Prostate gland (tissue), 2 donors: ENCODE measurements around the gene CNTNAP2. TPM values are rescaled to one million over a fixed set of nuclear protein-coding genes. Genes with fewer than 3 reads are reported as not detected.
"Not testable (repeated sequence)": the region's sequence is repeated elsewhere in the genome, so short reads cannot be mapped to it uniquely, and the experiment has no call there.

Source experiments
- DNase-seq: peaks from one replicate; pipeline ENCODE4 v3.0.0-alpha.2; 2019; ENCODE audit warnings: low spot score
- H3K27ac ChIP-seq, 2 donors: fragments of 200-600 bp; sonication (generic); 2 replicates each; pipeline ENCODE4 v1.5.1; 2017 to 2019
- H3K27me3 ChIP-seq: fragments of 200-600 bp; sonication (generic); replicated peaks from 2 replicates; pipeline ENCODE4 v1.5.1; 2019; ENCODE audit not compliant: insufficient read depth
- H3K36me3 ChIP-seq, 2 donors: fragments of 200-600 bp; sonication (generic); 1 replicate in 1 of 2; 2 replicates in 1 of 2; pipeline versions ENCODE4 v1.5.1 to v1.8.1; 2017 to 2019
- H3K4me1 ChIP-seq: fragments of 200-600 bp; sonication (generic); replicated peaks from 2 replicates; pipeline ENCODE4 v1.5.1; 2019
- H3K4me3 ChIP-seq, 2 donors: fragments of 200-600 bp; sonication (generic); 2 replicates each; pipeline ENCODE4 v1.5.1; 2017 to 2019
- H3K9me3 ChIP-seq: fragments of 200-600 bp; sonication (generic); 2 replicates; pipeline ENCODE4 v1.5.1; 2017
- CTCF ChIP-seq, 4 experiments: fragments of 200-600 bp in 2 of 4; fragments of 450-650 bp in 2 of 4; sonication (generic) in 2 of 4; IDR thresholded peaks; 1 replicate in 3 of 4; 2 replicates in 1 of 4; pipeline ENCODE4 v1.5.1; 2016 to 2019; ENCODE audit warnings: antibody characterized with exemption in 4 of 4, mild to moderate bottlenecking in 2 of 4, moderate library complexity in 2 of 4
- POLR2A ChIP-seq: fragments of 450-650 bp; IDR thresholded peaks from one replicate; pipeline ENCODE4 v1.6.1; 2016; ENCODE audit warnings: antibody characterized with exemption, mild to moderate bottlenecking
- POLR2AphosphoS5 ChIP-seq: sonication (generic); formaldehyde crosslinking; IDR thresholded peaks from one replicate; pipeline ENCODE4 v1.6.1; 2017; ENCODE audit warnings: antibody characterized with exemption
- WGBS: methylation state at CpG from one replicate; pipeline ENCODE4 v1.1.5; 2018; 5-methylcytosine and 5-hydroxymethylcytosine counted together
- intact Hi-C: fragments of 100-400 bp; cut with DNase I; formaldehyde crosslinking; loops from one replicate; pipeline ENCODE4 v1.14.2; 2022
- total RNA-seq, 2 donors: library from RNA; depleted of rRNA; stranded (reverse); fragments of >200 nt; gene quantifications; one replicate each; pipeline ENCODE4 v1.1.0, GENCODE V29; 2016

CNTNAP2 gene
- total RNA-seq, 2 donors from 2014 or later, result 10.6 to 43.7 TPM

DNA sequence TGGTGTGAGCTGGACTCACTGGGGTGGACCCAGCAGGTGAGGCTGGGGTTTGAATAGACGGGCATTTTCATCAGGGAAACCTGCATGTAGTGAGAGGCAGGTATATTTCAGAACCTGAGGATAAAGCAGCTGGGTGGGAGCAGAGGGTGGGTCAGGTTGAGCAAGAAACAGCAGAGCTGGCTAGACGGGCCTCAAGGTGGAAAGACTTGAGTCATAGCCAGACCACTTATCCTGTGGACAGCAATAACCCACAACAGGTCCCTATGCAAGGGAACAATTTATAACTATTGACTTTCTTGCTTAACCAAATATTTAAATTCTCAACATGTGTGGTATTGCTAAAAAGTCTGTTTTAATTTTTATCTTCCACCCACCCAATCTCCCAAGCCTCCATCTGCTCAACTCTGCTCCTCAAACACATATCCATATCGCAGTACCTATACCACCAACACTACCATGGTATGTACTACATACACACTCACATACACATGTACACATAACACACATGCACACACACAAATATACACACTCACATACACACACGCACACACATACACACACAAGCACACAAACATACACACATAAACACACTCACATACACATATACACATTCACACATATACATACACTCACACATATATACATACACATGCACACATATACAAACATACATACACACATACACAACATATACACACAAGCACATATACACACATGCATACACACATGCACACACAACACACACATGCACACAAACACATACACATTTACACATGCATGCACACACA is 2345.0 kb downstream of the CNTNAP2 start:
- DNase-seq, result no peak
- Histone ChIP-seq H3K4me1 (no peaks in the 10 kb centered on the region), H3K27ac (no peak overlapping the region), H3K9me3 (no peaks in the 10 kb centered on the region), H3K27me3 (no peaks in the 10 kb centered on the region), H3K36me3 (no peaks in the 10 kb centered on the region), H3K4me3 (no peak overlapping the region)
- 56% methylated on average over 4 of the region's 4 CpGs for WGBS
- TF ChIP-seq CTCF (IDR thresholded peaks at IDR 0.05) (no peak), POLR2A (no peak), POLR2AphosphoS5 (no peak)
- intact Hi-C loops, result no loop called here

DNA sequence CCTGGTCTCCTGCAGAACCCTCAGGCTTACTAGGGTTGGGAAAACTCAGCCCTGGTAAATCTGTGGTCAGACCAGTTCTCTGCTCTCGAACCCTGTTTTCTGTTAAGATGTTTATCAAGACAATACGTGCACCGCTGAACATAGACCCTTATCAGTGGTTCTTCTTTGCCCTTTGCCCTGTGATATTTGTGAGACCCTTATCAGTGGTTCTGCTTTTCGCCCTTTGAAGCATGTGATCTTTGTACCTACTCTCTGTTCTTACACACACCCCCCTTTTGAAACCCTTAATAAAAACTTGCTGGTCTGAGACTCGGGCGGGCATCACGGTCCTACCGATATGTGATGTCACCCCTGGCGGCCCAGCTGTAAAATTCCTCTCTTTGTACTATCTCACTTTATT is 2346.2 kb downstream of the CNTNAP2 start:
- intact Hi-C loops, H3K4me3 ChIP-seq, H3K27ac ChIP-seq, H3K9me3 ChIP-seq, H3K4me1 ChIP-seq, DNase-seq, H3K36me3 ChIP-seq, H3K27me3 ChIP-seq: not testable (repeated sequence)
- 98% methylated on average over 9 of the region's 9 CpGs for WGBS

- Histone ChIP-seq H3K4me3 (no peak overlapping the region), H3K9me3 (no peaks in the 10 kb centered on the region), H3K27me3 (no peaks in the 10 kb centered on the region), H3K4me1 (no peaks in the 10 kb centered on the region), H3K27ac (no peak overlapping the region), H3K36me3 (no peaks in the 10 kb centered on the region)
- intact Hi-C loops, result no loop called here
- TF ChIP-seq POLR2A (no peak), POLR2AphosphoS5 (no peak), CTCF (IDR thresholded peaks at IDR 0.05) (no peak)
- 97% methylated on average over 4 of the region's 4 CpGs for WGBS
- DNase-seq, result no peak
These were observed 2346.6 kb downstream of the CNTNAP2 start for GRCh38 chr7:148463210-148463609.

DNA sequence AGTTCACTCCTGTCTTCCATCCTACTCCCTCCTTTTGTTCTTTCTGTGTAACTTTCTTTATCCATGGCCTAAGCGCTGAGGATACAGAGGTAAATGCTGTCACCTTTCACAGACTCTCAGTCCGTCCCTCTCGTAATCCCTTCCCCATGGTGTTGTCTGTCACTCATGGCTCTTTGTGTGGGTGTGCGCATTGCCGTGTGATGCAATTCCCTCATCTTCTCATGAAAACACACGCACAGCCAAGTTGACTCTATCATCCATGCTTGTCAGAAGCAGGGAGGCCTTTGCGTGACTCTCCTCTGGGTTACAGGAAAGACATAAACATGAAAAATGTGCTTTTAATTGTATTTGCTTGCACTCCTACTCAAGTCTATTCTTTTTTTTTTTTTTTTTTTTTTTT is 2348.3 kb downstream of the CNTNAP2 start:
- no peak overlapping the region for H3K4me3 ChIP-seq
- H3K4me1 ChIP-seq, result no peaks in the 10 kb centered on the region
- 83% methylated on average over 7 of the region's 7 CpGs for whole genome bisulfite sequencing
- no peaks in the 10 kb centered on the region for H3K9me3 ChIP-seq
- no peaks in the 10 kb centered on the region for H3K27me3 ChIP-seq
- intact Hi-C loops, result no loop called here
- no peak for DNase-seq
- TF ChIP-seq POLR2A, result no peak
- TF ChIP-seq CTCF (IDR thresholded peaks at IDR 0.05), result no peak
- no peak for TF ChIP-seq POLR2AphosphoS5
- H3K27ac ChIP-seq, result no peak overlapping the region
- H3K36me3 ChIP-seq, result no peaks in the 10 kb centered on the region

DNA sequence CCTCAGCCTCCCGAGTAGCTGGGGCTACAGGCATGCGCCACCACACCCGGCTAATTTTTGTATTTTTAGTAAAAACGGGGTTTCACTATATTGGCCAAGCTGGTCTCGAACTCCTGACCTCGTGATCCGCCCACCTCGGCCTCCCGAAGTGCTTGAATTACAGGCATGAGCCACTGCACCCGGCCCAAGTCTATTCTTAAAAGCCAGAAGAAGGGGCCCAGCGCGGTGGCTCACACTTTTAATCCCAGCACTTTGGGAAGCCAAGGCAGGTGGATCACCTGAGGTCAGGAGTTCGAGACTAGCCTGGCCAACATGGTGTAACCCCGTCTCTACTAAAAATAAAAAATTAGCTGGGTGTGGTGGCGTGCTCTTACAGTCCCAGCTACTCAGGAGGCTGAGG is 2348.8 kb downstream of the CNTNAP2 start:
- H3K36me3 ChIP-seq, H3K4me1 ChIP-seq, H3K9me3 ChIP-seq, H3K27me3 ChIP-seq, H3K27ac ChIP-seq, intact Hi-C loops, DNase-seq, H3K4me3 ChIP-seq: not testable (repeated sequence)
- WGBS, result 95% methylated on average over 15 of the region's 15 CpGs

DNA sequence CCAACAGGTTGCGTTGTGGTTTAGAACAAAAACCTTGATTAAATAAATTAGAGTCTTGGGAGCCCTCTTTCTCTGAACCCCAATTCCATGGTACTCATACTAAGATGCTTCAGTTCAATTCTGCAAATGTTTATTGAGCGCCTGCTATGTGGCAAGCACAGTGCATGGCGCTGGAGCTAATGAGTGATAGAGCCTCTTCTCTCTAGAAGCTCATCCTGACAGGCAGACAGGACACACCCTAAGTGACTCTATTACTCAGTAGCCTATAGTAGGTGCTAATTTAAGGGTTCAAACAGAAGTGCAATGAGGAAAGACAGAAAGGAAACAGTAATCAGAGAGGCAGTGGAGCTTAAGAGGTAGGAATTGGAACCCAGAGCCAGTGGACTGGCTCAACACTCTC is 2349.5 kb downstream of the CNTNAP2 start:
- H3K36me3 ChIP-seq, result no peaks in the 10 kb centered on the region
- H3K27me3 ChIP-seq, result no peaks in the 10 kb centered on the region
- no peaks in the 10 kb centered on the region for H3K4me1 ChIP-seq
- no peak for DNase-seq
- no peaks in the 10 kb centered on the region for H3K9me3 ChIP-seq
- H3K27ac ChIP-seq, result no peak overlapping the region
- intact Hi-C loops, result no loop called here
- H3K4me3 ChIP-seq, result no peak overlapping the region
- TF ChIP-seq CTCF (IDR thresholded peaks at IDR 0.05), result no peak
- no peak for TF ChIP-seq POLR2AphosphoS5
- no peak for TF ChIP-seq POLR2A
- WGBS, result 89% methylated on average over 3 of the region's 3 CpGs
